ENCODE data around the gene TNS1. TPM values are rescaled to one million over a fixed set of nuclear protein-coding genes. Genes with fewer than 3 reads are reported as not detected.

The TNS1 gene
- total and polyA plus RNA-seq, 10 of the 15 experiments (the other 5 are each of a cell fraction or from before 2014, with no cell fraction given), result 0.05 to 0.44 TPM; not detected in 8

DNA sequence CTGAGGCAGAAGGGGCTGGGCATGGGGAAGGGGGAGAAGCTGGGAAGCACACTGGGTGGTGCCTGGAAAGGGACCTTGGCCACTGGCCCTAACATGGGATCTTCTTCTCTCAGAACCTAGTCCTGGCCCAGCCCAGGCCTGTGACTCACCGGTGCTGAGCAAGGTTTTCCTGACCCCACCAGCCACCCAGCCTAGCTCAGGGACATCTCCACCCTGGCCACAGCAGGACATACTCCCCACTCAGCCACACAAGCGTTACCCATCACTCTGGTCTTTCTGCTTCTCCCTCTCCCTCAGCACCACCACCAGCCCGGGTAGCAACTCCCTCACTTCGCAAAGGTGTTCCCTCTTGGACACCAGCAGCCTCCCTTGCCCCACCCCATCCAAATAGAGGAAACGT lies 22.8 kb downstream of the TNS1 start (continued):
- TF ChIP-seq, protein P1, sequence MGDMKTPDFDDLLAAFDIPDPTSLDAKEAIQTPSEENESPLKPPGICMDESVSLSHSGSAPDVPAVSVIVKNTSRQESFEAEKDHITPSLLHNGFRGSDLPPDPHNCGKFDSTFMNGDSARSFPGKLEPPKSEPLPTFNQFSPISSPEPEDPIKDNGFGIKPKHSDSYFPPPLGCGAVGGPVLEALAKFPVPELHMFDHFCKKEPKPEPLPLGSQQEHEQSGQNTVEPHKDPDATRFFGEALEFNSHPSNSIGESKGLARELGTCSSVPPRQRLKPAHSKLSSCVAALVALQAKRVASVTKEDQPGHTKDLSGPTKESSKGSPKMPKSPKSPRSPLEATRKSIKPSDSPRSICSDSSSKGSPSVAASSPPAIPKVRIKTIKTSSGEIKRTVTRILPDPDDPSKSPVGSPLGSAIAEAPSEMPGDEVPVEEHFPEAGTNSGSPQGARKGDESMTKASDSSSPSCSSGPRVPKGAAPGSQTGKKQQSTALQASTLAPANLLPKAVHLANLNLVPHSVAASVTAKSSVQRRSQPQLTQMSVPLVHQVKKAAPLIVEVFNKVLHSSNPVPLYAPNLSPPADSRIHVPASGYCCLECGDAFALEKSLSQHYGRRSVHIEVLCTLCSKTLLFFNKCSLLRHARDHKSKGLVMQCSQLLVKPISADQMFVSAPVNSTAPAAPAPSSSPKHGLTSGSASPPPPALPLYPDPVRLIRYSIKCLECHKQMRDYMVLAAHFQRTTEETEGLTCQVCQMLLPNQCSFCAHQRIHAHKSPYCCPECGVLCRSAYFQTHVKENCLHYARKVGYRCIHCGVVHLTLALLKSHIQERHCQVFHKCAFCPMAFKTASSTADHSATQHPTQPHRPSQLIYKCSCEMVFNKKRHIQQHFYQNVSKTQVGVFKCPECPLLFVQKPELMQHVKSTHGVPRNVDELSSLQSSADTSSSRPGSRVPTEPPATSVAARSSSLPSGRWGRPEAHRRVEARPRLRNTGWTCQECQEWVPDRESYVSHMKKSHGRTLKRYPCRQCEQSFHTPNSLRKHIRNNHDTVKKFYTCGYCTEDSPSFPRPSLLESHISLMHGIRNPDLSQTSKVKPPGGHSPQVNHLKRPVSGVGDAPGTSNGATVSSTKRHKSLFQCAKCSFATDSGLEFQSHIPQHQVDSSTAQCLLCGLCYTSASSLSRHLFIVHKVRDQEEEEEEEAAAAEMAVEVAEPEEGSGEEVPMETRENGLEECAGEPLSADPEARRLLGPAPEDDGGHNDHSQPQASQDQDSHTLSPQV (IDR thresholded peaks at IDR 0.05), result no peak
- TF ChIP-seq SMARCA5 (IDR thresholded peaks at IDR 0.05) (no peak), HDAC6 (IDR thresholded peaks at IDR 0.05; ENCODE audit: unreplicated experiment) (no peak), SMAD5 (IDR thresholded peaks at IDR 0.05; ENCODE audit: low read depth) (no peak), CBX3 (IDR thresholded peaks at IDR 0.05; ENCODE audit: borderline replicate concordance, low read depth) (no peak), RAD21 (IDR thresholded peaks at IDR 0.05; ENCODE audit: insufficient read depth, low read depth, low read length) (no peak), ATF7 (IDR thresholded peaks at IDR 0.05; ENCODE audit: low read depth) (no peak), WRNIP1 (IDR thresholded peaks at IDR 0.05; ENCODE audit: borderline replicate concordance, low read depth, low read length) (no peak), CHD4 (IDR thresholded peaks at IDR 0.05) (no peak), SMC3 (IDR thresholded peaks at IDR 0.05; ENCODE audit: borderline replicate concordance, low read length) (no peak), POLR2AphosphoS2 (IDR thresholded peaks at IDR 0.05; ENCODE audit: low read depth, low read length) (no peak)
- TF ChIP-seq, protein P2, sequence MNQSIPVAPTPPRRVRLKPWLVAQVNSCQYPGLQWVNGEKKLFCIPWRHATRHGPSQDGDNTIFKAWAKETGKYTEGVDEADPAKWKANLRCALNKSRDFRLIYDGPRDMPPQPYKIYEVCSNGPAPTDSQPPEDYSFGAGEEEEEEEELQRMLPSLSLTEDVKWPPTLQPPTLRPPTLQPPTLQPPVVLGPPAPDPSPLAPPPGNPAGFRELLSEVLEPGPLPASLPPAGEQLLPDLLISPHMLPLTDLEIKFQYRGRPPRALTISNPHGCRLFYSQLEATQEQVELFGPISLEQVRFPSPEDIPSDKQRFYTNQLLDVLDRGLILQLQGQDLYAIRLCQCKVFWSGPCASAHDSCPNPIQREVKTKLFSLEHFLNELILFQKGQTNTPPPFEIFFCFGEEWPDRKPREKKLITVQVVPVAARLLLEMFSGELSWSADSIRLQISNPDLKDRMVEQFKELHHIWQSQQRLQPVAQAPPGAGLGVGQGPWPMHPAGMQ (IDR thresholded peaks at IDR 0.05; ENCODE audit: borderline replicate concordance), result no peak
- TF ChIP-seq, protein P3, sequence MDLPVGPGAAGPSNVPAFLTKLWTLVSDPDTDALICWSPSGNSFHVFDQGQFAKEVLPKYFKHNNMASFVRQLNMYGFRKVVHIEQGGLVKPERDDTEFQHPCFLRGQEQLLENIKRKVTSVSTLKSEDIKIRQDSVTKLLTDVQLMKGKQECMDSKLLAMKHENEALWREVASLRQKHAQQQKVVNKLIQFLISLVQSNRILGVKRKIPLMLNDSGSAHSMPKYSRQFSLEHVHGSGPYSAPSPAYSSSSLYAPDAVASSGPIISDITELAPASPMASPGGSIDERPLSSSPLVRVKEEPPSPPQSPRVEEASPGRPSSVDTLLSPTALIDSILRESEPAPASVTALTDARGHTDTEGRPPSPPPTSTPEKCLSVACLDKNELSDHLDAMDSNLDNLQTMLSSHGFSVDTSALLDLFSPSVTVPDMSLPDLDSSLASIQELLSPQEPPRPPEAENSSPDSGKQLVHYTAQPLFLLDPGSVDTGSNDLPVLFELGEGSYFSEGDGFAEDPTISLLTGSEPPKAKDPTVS (IDR thresholded peaks at IDR 0.05; ENCODE audit: low read depth, low read length), result no peak
